ENCODE data around the gene SAMHD1.
"Not testable (repeated sequence)": the region's sequence is repeated elsewhere in the genome, so short reads cannot be mapped to it uniquely, and the experiment has no call there.

Gene SAMHD1

DNA sequence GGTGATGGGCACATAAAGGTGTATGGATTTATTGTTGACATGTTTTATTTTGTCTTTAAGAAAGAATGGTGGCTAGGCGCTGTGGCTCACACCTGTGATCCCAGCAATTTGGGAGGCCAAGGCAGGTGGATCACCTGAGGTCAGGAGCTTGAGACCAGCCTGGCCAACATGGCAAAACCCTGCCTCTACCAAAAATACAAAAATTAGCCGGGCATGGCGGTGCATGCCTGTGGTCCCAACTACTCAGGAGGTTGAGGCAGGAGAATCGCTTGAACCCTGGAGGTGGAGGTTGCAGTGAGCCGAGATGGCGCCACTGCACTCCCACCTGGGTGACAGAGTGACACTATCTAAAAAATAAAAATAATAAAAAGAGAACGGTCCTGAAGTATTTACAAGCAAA is 45.4 kb downstream of the SAMHD1 start:
- DNase-seq: not testable (repeated sequence)

GRCh38 chr20:36905566-36905965 is 45.9 kb downstream of the SAMHD1 start:
- not testable (repeated sequence) for DNase-seq

- DNase-seq: no peak
Observed at GRCh38 chr20:36904690-36905089, 46.8 kb downstream of the SAMHD1 start.

DNA sequence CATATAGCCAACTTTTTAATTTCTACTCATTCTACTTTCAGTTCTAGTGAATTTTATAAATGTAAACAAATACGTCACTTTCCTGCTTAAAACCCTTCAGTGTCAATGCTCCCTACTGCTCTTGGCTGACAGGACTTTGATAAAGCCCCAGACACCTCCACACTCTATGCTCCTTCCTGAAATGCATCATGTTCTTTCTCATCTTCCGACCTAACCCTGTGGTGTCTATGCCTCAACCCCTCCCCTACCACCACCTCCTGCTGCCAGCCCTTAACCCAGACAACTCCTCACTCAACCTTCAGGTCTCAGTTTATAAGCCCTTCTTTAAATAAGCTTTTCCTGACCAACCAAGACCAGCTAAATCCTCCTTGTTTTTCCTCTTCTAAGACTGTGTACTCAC is 56.5 kb downstream of the SAMHD1 start:
- DNase-seq: no peak

DNA sequence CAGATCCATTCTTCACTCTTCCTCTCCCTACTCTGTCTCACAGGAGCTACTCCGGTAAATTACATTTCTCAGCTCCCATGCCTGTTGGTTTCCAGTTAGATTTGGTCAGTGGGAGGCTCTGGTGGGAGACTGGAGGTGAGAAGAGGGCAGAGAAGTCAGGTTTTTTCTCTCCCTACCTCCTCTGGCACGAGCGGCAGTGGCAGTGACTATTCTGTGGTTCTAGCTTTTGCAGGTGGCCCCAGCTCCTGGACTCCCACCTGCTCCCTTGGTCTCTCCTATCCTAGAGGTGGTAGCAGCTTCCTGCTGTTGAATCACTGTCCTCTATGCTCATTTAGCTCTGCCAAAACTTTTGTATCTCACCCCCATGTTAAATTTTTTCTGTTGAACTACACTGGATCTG is 57.7 kb downstream of the SAMHD1 start:
- no peak for DNase-seq

- DNase-seq: no peak
Observed at GRCh38 chr20:36891211-36891610, 60.3 kb downstream of the SAMHD1 start.

DNA sequence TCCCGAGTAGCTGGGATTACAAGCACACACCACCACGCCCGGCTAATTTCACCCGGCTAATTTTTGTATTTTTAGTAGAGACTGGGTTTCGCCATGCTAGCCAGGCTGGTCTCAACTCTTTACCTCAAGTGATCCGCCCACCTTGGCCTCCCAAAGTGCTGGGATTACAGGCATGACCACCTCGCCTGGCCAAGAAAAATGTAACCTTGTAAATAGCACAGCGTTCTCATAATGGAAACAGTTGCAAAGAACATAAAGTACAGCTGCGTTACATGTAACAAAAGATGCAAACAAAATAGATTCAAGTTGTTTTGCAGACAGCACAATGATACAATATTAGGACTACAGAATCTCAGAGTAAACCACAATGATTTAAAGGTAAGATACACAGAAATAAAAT is 60.9 kb downstream of the SAMHD1 start:
- DNase-seq: no peak

GRCh38 chr20:36888880-36889516 is 62.5 kb downstream of the SAMHD1 start:
- no peak for DNase-seq

GRCh38 chr20:36887752-36888090 is 63.8 kb downstream of the SAMHD1 start:
- no peak for DNase-seq

DNA sequence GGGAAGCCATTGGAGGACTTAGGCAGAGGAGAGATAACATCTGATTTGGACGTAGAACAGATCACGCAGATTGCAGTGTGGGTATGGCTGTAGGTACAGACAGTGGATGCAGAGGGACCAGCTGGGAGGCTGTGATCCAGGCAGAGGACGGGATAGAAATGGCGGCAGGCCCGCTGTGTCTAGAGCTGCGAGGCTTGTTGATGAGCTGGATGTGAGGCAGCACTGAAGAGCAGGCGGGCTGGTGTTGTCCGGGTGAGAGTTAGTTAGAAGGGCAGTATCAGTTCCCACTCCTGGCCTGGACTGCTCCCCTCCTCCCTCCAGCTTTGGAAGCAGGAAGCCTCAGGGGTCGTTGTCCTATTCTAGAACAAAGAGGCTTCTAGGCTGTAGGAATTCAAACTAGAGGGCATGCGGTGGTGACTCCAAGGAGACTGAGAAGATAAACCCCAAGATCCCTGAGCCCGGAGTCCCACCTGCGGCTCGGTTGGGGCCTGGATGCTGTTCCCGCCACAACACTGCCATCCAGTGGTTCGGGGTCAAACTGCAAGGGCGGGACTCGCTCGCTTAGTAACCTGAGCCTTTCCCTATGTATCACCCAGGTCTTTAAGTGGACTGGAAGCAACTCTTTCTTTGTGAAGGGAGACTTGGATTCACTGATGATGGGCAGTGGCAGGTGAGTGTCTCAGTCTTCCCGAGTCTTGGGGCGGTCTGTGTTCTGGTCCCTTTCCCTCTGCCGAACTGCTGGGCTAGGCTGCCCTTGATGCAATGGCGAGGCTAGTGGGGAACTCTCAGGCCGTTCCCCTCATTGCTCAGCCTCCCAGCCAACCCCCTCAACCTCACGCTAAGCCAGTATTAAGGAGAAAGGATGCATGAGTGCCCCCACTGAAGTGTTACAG is 64.4 kb downstream of the SAMHD1 start:
- peak; percentile 93 for DNase-seq

- no peak for DNase-seq
Observed at GRCh38 chr20:36885356-36885755, 66.2 kb downstream of the SAMHD1 start.

- DNase-seq: no peak
Observed at GRCh38 chr20:36883977-36884535, 67.5 kb downstream of the SAMHD1 start.

DNA sequence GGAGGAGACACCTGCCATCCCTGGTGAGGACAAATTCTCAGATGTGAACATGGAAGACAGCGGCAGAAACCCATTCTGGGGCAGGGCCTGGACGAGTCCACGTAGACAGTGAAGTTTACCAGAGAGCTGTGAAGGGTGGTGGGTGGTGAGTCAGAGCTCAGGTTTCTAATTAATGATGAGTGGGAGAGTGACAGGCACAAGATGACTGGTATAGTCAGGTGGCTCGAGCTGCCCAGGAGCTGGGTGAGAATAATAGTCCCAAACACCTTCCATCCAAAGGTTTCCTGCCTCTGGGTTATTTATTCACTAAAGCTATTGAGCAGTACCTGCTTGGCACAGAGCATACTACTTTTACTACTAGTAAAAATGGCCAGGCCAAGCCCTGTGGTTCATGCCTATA is 69.6 kb downstream of the SAMHD1 start:
- DNase-seq: peak; percentile 70

DNA sequence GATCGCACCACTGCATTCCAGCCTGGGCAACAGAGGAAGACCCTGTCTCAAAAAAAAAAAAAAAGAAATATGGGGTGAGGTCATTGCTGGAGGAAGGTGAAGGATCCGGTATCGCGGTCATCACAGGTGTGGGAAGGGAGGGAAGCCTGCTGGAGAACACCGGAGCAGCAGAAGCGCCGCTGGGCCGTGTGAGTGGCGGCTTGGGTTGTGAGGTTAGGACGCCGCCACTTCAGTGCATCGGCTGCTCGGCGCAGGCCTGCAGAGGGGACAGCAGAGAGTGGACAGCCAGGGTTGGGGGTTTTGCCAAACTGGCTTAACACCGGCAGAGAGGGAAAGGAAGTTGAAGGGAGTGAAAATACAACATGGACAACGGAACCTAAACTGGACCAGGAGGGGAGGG is 70.2 kb downstream of the SAMHD1 start:
- DNase-seq: no peak

GRCh38 chr20:36880741-36881250 is 70.7 kb downstream of the SAMHD1 start:
- no peak for DNase-seq

- no peak for DNase-seq
Observed at GRCh38 chr20:36878941-36879340, 72.6 kb downstream of the SAMHD1 start.

GRCh38 chr20:36876473-36876833 is 75.1 kb downstream of the SAMHD1 start:
- no peak for DNase-seq

DNA sequence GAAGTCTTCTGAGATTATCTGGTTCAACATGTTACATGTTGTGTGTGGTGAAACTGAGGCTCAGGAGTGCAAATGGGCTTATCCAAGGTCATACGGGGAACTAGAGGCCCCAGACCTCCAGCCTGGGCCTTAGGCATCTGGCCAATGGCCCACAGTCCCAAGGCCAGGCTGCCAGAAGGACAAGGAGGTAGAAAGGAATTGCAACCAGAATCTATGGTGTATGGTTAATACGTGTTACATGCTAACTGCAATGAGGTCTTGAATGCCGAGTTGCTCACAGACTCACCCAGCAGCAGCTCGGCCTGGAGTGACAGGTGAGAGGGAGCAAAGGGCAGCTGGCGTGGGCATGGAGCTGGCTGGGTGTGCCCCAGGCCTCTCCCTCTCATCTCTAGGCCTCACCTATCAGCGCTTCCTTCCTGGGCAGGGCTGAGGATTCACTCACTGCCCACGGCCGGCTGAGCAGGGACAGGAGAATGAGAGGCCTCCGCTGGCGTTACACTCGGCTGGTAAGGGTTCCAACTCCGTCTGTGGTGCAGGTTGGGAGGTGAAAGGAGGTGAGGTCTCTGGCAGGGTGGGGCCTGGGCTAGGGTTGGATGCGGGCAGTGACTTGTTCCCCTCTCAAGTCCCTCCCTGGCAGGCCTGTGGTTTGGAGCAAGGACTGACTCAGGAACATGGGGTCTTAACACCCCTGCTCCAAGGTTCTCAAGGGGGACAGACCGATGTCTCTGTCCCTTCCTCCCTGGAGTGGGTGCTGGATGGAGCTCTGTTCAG is 75.6 kb downstream of the SAMHD1 start, which contains the start of gene TLDC2:
Gene TLDC2 (plus strand): TSS at position 437 of the 771 bp plus-strand sequence. CDS start 37 bp downstream, at position 474.
- no peak for DNase-seq

GRCh38 chr20:36875093-36875492 is 76.4 kb downstream of the SAMHD1 start:
- DNase-seq: not testable (repeated sequence)

GRCh38 chr20:36873498-36874189 is 77.9 kb downstream of the SAMHD1 start:
- DNase-seq: no peak

DNA sequence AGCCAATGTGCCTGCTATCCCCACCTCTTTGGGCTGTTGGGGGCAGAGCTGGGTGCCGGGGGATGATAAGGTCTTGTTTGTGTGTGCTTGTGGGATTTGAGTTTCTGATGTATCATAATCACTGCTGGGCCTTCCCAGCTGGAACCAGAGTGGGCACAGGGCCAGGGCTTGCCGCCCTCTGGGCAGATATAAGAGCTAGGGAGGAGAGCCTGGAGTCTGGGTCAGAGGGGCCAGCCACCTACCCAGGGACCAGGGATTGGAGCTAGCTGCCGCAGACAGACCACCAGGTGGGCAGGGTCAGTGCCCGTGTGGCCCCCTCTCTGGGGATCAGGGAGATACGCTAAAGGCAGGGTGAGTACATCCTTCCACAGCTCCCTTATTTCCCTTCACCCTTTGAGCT is 78.7 kb downstream of the SAMHD1 start:
- DNase-seq: no peak
